Stromal cell of bone marrow (primary cell): ENCODE measurements around the gene APBB1IP.
"Not testable (repeated sequence)": the region's sequence is repeated elsewhere in the genome, so short reads cannot be mapped to it uniquely, and the experiment has no call there.

Experiments used
- DNase-seq: peaks from one replicate; pipeline ENCODE4 v3.0.0-alpha.2; 2012; ENCODE audit warnings: low read depth

APBB1IP gene

GRCh38 chr10:26437637-26438461 lies at the start of gene APBB1IP:
Gene APBB1IP, plus strand, starts transcription at chr10:26438341. Its CDS starts 53,986 bp downstream, at chr10:26492327.
- peak; percentile 82 for DNase-seq

GRCh38 chr10:26389533-26389932 lies 48.6 kb upstream of the APBB1IP start:
- DNase-seq = no peak

GRCh38 chr10:26391701-26392695 lies 46.1 kb upstream of the APBB1IP start:
- DNase-seq = no peak

- not testable (repeated sequence) for DNase-seq
Observed at GRCh38 chr10:26398353-26398752, 39.8 kb upstream of the APBB1IP start.

GRCh38 chr10:26407406-26407969 lies 30.7 kb upstream of the APBB1IP start:
- peak; percentile 96 for DNase-seq

- no peak for DNase-seq
Observed at GRCh38 chr10:26408858-26409494, 29.2 kb upstream of the APBB1IP start.

GRCh38 chr10:26410356-26410755 lies 27.8 kb upstream of the APBB1IP start:
- no peak for DNase-seq

- no peak for DNase-seq
Observed at GRCh38 chr10:26412932-26413331, 25.2 kb upstream of the APBB1IP start.

- DNase-seq = no peak
Observed at GRCh38 chr10:26413375-26413774, 24.8 kb upstream of the APBB1IP start.

GRCh38 chr10:26417136-26417535 lies 21.0 kb upstream of the APBB1IP start:
- no peak for DNase-seq

GRCh38 chr10:26422977-26423376 lies 15.2 kb upstream of the APBB1IP start:
- DNase-seq = no peak

GRCh38 chr10:26423722-26424121 lies 14.4 kb upstream of the APBB1IP start:
- DNase-seq = no peak

GRCh38 chr10:26430641-26431163 lies 7.4 kb upstream of the APBB1IP start:
- no peak for DNase-seq

GRCh38 chr10:26432938-26433337 lies 5.2 kb upstream of the APBB1IP start:
- DNase-seq = peak; percentile 47

- no peak for DNase-seq
Observed at GRCh38 chr10:26435852-26436251, 2.3 kb upstream of the APBB1IP start.

- DNase-seq = no peak
Observed at GRCh38 chr10:26436848-26437247, 1.3 kb upstream of the APBB1IP start.

GRCh38 chr10:26438534-26439341 lies 597 bp downstream of the APBB1IP start:
- DNase-seq = no peak

- no peak for DNase-seq
Observed at GRCh38 chr10:26439406-26440087, 1.4 kb downstream of the APBB1IP start.

GRCh38 chr10:26440088-26440470 lies 1.9 kb downstream of the APBB1IP start:
- DNase-seq = no peak
